ENCODE data around the gene GRHL1.
A peak's percentile ranks its signal among the peaks of the same experiment; 100 is the strongest.
"Not testable (repeated sequence)": the region's sequence is repeated elsewhere in the genome, so short reads cannot be mapped to it uniquely, and the experiment has no call there.

GRHL1 gene

DNA sequence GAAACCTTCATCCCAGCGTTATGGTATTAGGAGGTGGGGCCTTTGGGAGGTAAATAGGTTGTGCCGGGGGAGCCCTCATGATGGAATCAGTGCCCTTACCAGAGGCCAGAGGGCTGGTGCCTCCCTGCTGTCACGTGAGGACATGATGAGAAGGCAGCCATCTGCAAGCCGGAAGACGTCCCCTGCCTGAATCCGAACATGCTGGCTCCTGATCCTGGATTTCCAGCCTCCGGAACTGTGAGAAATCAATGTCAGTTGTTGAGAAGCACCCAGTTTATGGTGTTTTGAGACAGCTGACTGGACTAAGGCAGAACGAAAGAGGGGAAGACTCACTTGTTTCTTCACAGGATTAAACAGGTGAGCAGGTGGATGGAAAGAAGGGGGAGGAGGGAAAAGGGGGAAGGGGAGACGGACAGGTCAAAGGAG lies 78.8 kb downstream of the GRHL1 start:
- no peak for DNase-seq

DNA sequence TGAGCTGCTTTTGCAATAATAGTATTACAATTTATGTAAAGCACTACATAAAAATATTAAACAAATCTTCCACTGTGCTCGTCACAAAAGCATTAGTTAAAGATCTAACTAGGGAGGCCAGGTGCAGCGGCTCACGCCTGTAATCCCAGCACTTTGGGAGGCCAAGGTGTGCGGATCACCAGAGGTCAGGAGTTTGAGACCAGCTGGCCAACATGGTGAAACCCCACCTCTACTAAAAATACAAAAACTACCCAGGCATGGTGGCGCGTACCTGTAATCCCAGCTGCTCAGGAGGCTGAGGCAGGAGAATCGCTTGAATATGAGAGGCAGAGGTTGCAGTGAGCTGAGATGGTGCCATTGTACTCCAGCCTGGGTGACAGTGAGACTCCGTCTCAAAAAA lies 79.3 kb downstream of the GRHL1 start:
- DNase-seq: not testable (repeated sequence)

DNA sequence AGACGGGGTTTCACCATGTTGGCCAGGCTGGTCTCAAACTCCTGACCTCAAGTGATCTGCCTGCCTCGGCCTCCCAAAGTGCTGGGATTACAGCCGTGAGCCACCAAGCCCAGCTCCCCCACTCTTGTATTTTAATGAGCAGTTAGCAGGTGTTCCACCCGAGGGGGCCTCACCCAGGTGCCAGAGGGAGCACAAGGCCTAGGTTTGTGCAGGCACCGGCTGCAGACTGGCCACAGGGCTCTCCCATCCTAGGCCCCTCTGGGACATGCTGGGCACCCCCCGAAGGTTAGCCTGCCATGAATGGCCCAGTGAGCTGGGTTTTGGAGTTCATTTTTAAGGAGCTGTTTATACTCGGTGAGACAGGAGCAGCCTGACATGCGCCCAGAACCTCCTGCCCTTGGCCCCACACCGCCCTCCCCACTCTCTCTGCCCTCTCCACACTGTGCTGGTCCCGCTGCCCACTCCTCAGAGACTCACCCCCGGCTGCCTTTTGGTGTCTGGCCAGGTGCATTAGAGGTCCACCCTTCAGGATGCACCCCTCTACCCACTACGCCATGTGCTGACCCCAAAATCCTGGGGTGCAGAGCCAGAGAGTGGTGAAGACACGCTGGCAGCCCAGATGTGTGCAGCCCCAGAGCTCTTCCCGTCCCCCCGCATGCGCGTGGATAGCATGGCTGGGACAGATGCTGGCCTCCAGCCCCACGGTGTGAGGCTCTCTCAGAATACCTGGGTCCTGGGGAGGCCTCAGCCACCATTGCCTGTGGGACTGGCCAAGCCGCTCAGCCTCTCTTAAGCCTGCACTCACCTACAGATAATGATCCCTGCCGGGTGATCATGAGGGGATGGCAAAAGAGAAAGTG lies 80.6 kb downstream of the GRHL1 start:
- DNase-seq: peak; percentile 13

DNA sequence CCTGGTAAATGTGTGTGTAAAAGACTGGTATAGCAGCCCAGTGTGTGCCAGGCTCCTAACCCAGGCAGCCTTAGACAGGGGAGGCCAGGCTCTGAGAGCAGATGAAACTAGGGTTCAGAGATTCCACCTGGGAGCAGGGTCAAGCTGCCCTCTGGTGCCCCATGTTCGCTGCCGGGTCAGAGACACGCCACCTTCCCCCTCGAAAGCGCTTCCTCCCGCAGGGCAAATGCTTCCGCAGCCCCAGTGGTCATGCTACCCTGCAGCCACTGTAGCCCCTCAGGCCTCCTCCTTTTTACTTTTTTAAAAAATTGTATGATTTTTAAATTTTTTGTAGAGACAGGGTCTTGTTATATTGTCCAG lies 81.2 kb downstream of the GRHL1 start:
- no peak for DNase-seq

DNA sequence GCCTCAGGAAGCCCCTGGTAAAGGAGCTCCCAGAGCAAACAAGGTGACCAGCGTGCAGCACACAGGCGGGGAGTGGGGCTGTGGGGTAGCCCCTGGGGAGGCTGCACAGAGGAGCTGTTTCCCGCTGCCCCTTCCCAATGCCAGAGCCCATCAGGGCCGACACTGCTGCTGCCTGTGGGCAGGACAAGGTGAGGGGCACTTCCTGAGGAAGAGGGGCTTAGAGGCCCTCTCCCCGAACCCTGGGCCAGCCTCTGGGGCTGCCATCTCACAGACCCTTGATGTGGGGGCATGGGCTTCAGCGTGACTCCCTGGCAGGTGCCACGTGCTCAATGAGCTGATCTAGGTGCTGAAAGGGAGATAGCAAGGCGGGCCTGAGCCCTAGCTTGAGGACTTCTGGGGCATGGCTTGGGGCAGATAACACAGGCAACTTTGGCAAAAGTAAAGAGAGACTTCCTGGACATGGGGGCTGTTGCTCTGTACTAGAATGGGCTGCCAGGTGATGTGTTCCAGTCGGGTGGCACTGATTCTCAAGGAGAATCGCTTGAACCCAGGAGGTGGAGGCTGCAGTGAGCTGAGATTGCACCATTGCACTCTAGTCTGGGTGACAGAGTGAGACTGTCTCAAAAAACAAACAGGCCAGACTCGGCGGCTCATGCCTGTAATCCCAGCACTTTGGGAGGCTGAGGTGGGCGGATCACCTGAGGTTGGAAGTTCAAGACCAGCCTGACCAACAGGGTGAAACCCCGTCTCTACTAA lies 81.9 kb downstream of the GRHL1 start:
- DNase-seq: no peak

DNA sequence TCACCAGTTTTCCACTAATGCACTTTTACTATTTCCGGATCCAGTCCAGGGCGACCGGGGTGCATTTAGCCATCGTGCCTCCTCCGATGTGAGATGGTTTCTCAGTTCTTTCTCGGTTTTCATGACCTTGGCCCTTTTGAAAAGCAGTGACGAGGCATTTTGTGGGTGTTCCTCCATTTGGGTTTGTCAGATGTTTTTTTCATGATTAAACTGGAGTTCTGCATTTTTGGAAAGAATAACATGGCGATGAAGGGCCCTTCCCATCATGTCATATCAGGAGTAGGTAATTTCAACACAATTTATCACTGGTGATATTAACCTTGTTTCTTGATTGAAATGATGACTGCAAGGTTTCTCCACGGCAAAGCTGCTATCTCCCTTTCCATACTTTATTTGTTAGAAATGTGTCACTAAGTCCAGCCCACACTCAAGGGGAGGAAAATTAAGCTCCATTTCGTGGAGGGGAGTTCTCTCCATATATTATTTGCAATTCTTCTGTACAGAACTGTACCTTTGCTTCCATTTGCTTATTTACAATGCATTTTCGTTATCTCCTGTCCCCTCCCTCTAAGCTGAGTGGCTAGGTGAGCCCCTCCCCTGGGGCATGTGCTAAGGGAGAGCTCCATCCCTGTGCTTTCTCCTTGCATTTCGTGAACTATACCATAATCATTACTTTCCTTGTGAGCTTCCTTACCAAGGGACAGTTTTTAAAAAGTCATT lies 83.0 kb downstream of the GRHL1 start:
- no peak for DNase-seq

DNA sequence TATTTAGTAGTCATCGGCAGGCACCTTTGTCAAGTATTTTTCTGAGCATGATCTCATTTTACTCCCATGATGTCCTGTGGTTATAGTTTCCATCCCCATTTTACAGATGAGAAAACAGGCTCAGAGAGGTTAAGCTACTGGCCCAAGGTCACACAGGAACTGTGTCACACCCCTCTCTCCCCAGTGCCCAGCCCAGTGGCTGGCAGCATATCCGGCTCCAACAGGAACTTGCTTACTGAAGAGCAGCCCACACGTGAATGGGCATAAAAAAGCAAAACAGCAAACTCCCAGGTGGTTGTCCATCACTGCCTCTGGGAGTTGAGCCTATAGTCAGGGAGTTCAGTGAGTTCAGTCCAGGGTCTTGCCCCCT lies 83.5 kb downstream of the GRHL1 start:
- DNase-seq: no peak

DNA sequence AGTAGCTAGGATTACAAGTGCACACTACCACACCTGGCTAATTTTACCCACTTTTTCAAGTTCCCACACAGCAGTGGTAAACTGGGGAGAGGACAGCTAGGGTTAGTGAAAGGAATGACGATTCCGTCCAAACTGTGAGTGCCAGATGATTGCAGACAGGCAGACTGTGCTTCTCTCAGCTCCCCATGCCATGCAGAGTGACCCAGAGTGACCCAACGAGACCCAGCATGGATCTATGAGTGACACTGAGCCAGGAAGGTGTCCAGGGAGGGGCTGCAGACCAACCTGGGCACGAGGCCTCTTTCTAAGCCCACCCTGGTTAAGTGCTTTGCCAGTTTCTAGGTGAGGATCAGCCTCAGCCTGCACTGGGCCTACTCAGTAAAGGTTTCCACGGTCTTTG lies 84.1 kb downstream of the GRHL1 start:
- no peak for DNase-seq

DNA sequence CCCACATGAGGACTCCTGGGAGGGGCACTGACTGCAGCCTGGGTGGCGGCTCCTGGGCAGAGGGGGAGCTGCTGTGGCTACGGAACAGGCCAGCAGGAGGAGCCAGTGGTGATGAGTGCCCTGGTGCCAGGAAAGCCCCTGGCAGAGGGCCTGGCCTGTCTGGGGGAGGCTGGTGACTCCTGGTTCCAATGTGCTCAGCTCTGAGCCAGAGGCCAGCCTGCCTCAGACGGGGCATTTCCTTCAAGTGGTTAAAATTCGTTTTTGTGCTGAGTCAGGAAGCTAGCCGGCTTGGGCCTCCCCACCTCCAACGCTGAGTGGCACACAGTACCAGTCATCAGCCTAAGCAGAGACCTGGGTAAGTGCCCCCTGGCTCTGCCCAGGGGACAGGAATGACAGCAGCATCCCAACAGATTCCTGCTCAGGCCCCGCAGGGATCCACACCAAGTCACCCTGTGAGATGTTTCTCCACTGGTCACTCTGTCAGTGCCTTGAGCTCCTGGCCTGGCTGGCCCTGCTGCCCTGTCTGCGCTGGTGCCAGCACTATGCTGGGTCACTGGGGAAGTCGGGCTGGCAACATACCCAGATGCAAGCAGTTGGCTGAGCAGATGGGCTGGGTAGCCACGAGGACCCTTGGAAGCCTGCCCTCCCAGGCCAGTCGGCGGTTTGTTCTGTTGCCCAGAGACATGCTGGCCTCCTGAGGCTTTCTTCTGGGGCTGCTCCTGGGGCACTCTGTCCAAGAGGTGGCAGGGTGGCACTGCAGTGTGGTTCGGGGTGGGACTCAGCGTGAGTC lies 84.8 kb downstream of the GRHL1 start:
- peak; percentile 83 for DNase-seq

DNA sequence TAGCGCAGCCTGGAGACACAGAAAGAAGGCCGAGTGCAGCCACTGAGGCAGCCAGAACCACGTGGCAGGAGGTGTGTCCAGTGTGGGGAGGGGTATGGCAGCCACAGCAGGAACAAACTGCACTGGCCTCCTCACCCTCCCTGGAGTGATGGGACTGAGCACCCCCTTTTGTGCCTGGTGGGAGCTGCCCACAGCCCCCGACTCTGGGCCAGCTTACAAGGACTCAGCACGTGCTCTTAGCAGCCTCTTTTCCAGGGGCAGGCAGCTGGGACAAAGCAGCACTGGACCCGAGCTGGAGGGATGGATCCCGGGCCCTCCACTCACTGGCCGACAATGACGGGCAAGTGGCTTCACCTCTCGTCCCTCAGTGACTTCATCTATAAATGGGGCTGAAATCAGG lies 86.6 kb downstream of the GRHL1 start:
- DNase-seq: no peak

DNA sequence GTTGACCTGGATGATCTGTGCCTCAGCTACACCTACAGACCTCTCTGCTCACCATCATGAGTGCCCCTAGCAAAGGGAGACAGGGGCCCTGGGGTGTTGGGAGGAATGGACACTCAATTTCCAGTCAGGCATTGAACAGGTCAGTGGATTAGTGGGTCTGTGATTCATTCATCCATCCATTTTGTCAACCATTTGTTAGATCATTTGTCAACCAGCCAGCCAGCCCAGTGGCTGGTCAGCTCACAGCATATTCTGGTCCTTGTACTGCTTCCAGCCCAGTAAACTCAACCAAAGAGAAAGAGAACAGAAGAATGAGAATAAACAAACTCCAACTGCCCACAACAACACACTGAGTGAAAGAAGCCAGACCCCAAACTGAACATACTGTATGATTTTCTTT lies 87.2 kb downstream of the GRHL1 start:
- DNase-seq: no peak

DNA sequence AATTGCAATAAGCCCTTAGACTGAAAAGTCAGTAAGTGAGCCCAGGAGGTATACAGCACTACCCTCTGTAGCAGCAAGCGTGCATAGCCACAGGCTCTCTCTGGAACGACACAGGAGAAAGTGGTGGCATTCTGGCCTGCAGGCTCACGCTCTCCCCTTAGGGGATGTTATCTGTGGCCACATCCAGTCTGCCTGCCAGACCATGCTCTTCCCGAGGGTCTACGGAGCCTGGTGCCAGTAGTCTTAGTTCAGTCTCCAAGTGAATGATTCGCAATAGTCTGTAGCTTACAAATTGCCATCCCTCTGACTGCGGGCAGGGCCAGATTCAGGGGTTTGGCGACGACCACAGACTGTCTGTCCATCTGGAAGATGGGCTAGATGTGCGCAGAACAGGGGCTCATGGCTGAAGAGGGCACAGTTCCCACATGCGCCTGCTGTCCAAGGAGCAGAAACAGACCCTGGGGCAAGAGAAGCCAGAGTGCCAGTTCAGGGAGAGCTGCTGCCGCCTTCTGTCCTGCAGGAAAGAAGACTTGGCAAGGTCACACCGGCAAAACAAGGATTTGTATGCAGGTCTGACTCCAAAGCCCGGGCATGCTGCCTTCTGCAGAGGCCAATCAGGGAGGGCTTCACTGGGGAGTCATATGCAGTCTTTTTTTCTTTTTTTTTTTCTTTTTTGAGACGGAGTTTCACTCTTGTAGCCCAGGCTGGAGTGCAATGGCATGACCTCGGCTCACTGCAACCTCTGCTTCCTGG lies 88.3 kb downstream of the GRHL1 start:
- DNase-seq: no peak

DNA sequence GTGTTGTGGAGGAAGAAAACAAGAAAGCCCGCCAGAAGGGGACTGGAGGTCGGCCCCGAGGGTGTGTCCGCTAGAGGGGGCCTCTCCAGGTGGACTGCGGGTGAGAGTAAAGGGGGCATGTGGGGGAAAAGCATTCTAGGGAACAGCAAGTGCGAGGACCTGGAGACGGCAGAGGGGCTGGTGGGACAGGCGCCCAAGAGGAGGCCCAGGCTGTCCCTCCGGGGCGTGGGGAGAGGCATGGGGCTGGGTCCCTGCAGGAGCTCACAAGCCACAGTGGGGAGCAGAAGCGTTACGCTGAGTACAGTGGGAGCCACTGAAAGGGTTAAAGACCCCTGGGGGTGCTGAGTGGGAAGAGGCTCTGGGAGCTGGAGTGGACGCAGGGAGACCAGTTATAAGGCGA lies 90.2 kb downstream of the GRHL1 start:
- no peak for DNase-seq

DNA sequence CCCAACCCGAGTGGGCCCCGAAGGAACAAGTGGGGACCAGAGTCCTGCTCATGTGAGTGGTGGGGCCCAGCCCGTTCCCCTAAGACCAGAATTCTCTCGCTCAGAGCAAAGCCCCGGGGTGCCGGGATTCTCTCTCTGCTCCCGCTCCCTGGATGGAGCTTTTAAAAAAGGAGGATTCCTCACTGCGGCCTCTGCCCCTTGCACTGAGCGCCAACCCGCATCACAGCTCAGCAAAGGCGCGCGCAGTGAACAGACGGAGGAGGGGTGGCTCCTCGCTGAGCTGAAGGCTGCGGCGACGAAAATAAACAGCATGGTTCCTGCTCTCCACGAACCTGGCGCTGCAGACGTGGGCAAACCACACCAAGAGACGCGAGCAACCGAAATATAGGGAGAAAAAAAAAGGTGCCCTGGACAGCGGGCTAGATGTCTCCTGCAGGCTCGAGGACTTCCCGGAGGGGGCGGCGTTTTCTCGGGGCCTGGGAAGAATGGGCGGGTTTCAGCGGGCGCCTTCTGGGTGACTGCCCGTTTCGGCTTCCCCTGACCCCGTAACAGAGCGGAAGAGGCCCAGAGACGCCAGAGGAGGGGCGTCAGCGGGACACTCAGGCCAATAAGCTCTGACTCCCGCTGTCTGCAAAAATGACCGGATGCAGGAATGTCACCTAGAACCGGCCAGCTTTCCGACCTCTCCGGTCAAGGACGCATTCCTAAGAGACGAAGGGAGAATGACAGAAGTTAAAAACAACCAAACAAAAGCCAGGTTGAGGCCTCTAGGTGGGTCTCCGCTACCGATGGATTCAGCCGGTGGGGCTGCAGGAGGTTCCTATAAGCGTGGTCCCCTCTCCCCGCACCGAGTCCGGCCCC lies 91.0 kb downstream of the GRHL1 start:
- peak; percentile 90 for DNase-seq

DNA sequence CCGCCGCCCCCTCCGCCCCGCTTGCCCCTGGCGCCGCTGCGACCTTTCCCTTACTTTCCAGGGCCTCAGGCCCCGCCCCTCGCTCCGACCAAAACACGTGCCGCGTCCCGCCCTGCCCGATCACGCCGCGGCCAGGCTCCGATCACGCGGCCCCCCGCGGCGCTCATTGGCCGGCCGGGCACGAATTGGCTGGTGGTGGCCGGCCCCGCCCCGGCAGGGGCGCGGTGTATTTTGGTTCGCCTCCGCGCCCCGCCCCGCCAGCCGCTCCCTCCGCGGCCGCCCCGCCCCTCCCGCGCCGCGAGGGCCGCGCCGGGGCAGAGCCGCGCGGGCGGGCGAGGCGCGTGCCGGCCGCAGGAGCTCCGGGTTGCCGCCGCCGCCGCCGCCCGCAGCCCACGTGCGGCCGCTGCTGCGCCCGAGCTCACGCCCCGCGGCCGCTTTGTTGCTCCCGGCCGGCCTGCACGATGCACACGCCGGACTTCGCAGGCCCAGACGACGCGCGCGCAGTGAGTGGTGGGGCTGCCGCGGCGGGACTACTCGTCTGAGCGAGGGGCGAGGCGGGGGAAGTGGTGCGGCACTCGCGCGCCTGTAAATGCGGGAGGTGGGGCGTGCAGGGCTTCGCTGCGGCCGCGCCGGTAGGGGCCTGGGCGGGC lies 91.9 kb downstream of the GRHL1 start, which contains the start of gene KLF11:
Gene KLF11 (plus strand): TSS at position 295 of the 650 bp plus-strand sequence. CDS start 167 bp downstream, at position 462.
- DNase-seq: peak; percentile 95

DNA sequence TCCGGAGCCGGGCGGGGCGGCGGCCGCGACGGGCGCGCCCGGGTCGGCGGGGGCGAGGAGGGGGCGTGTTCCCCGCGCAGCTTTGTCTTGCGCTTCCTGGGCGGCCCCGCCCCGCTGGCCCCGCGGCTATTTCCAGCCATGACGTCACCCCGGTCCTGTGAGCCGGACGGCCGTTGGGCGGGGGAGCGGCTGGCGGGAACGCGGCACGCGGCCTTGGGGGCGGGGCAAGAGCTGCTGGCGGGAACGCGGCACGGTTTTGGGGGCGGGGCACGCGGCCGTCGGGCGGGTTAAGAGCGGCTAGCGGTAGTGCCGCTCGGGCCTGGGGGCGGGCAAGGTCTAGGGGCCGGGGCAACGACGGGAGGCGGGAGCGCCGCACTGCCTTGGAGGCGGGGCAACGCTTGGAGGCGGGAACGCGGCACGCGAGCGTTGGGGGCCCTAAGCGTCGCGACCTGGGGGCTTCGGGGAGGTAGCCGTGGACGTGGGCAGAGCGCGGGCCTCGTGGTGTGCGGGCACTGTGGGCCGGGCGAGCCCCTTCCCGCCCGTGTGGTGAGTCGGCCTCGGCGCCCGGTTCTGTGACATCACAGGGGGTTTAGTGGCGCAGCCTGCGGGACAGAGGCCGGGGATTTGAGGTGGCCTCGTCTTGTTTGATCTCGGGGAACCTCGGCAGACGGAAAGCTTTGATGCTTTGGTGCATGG lies 92.6 kb downstream of the GRHL1 start:
- peak; percentile 99 for DNase-seq

DNA sequence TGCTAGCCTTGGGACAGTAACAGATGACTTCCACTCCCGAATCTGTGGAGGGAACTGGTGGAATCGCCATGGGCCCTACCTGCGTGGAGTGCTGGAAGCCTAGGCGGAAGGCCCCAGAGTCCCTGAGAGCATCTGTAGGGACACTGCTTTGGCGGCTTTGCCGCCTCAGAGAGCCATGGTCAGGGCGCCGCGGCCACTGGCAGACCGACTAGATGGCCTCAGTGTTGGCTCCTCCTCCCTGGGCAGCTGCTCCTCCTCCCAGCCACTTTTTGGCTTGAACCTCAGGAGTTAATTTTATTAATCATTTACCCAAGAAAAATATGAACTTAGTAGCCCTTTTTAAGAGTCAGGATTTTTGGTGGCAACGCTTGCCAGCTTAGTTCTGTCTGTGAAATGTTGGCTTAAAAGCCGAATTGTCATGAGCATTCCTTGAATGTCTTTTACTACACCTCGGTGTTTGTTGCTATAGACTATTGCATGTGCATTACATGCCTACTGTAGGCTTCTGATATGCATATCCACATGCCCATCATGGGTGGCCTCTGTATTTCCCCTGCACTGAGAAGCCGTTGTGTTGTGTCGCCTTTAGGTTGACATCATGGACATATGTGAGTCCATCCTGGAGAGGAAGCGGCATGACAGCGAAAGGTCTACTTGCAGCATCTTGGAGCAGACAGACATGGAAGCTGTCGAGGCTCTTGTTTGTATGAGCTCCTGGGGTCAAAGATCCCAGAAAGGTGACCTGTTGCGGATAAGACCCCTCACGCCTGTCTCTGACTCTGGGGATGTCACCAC lies 94.3 kb downstream of the GRHL1 start:
- DNase-seq: no peak

DNA sequence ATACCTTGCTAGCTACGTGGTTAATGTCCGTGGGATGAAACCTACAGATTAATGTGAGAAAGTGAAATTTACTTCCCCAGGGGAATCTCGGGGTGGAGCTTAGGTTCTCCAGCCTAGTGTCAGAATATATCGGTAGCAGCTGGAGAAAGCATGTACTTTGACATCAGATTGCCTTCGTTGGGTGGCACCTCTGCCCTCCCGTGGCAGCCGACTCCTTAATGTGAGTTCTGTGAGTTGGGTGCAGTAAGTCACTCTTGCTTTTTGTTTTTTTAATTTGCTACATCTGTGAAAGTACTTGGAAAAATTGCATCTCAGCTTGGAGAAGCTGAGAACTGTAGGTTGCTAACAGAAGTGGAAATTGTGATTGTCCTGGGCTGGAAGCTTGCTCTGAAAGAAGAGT lies 95.4 kb downstream of the GRHL1 start:
- DNase-seq: no peak

Measured in femur (tissue), 1 donor.